SK-N-SH treated with all-trans-retinoic acid at 6 μM for 48 hours (cell line): ENCODE measurements around the gene HINT2.
A peak's percentile ranks its signal among the peaks of the same experiment; 100 is the strongest.

Source experiments
- ATAC-seq: fragments of 200-7000 bp; cut with Tn5 transposase; 3 replicates; pipeline ENCODE4 v1.9.1; 2020; ENCODE audit warnings: mild to moderate bottlenecking, moderate library complexity
- BACH2 ChIP-seq: fragments of 250-450 bp; sonication (Bioruptor Pico); IDR thresholded peaks from 2 replicates; pipeline ENCODE4 v1.9.0; 2021; ENCODE audit warnings: mild to moderate bottlenecking, borderline replicate concordance
- CSDC2 ChIP-seq: fragments of 250-450 bp; sonication (Bioruptor Pico); IDR thresholded peaks from 2 replicates; pipeline ENCODE4 v1.5.0; 2020; ENCODE audit warnings: mild to moderate bottlenecking, moderate library complexity
- ESRRG ChIP-seq: fragments of 250-450 bp; sonication (Bioruptor Pico); IDR thresholded peaks from 2 replicates; pipeline ENCODE4 v1.6.1; 2021; ENCODE audit warnings: mild to moderate bottlenecking
- GLIS3 ChIP-seq: fragments of 250-450 bp; sonication (Bioruptor Pico); IDR thresholded peaks from 2 replicates; pipeline ENCODE4 v1.5.0; 2020; ENCODE audit warnings: mild to moderate bottlenecking, moderate library complexity
- ISL1 ChIP-seq: fragments of 250-450 bp; sonication (Bioruptor Pico); IDR thresholded peaks from 2 replicates; pipeline ENCODE4 v2.1.2; 2022; ENCODE audit warnings: mild to moderate bottlenecking, moderate library complexity
- OSR1 ChIP-seq: fragments of 250-450 bp; sonication (Bioruptor Pico); IDR thresholded peaks from 2 replicates; pipeline ENCODE4 v1.8.0; 2022; ENCODE audit warnings: moderate library complexity, mild to moderate bottlenecking, inconsistent platforms
- PPARA ChIP-seq: fragments of 250-450 bp; sonication (Bioruptor Pico); IDR thresholded peaks from 2 replicates; pipeline ENCODE4 v1.5.0; 2020; ENCODE audit warnings: mild to moderate bottlenecking, borderline replicate concordance
- RARB ChIP-seq: fragments of 250-450 bp; sonication (Bioruptor Pico); IDR thresholded peaks from 2 replicates; pipeline ENCODE4 v1.8.0; 2021; ENCODE audit warnings: mild to moderate bottlenecking, moderate library complexity
- TCF4 ChIP-seq: fragments of 250-450 bp; sonication (Bioruptor Pico); IDR thresholded peaks from 2 replicates; pipeline ENCODE4 v1.8.0; 2021; ENCODE audit warnings: mild to moderate bottlenecking, moderate library complexity, borderline replicate concordance
- TOX ChIP-seq: fragments of 250-450 bp; sonication (Bioruptor Pico); IDR thresholded peaks from 2 replicates; pipeline ENCODE4 v1.8.0; 2021; ENCODE audit warnings: mild to moderate bottlenecking, moderate library complexity, borderline replicate concordance
- ZC3H10 ChIP-seq: fragments of 250-450 bp; sonication (Bioruptor Pico); IDR thresholded peaks from 2 replicates; pipeline ENCODE4 v1.5.1; 2021; ENCODE audit warnings: mild to moderate bottlenecking, moderate library complexity
- ZFP3 ChIP-seq: fragments of 250-450 bp; sonication (Bioruptor Pico); IDR thresholded peaks from 2 replicates; pipeline ENCODE4 v1.5.0; 2020; ENCODE audit warnings: mild to moderate bottlenecking, moderate library complexity
- ZFP30 ChIP-seq: fragments of 450-650 bp; formaldehyde crosslinking; IDR thresholded peaks from 2 replicates; pipeline ENCODE4 v1.5.0; 2022; ENCODE audit warnings: mild to moderate bottlenecking, moderate library complexity
- ZNF565 ChIP-seq: fragments of 450-650 bp; formaldehyde crosslinking; conservative IDR thresholded peaks from 2 replicates; pipeline ENCODE4 v1.5.0; 2020; ENCODE audit warnings: low read depth, mild to moderate bottlenecking, moderate library complexity
- ZNF70 ChIP-seq: fragments of 450-650 bp; formaldehyde crosslinking; IDR thresholded peaks from 2 replicates; pipeline ENCODE4 v1.5.0; 2020; ENCODE audit warnings: mild to moderate bottlenecking, moderate library complexity
- ZNF8 ChIP-seq: fragments of 450-650 bp; formaldehyde crosslinking; IDR thresholded peaks from 2 replicates; pipeline ENCODE4 v1.5.0; 2020; ENCODE audit warnings: mild to moderate bottlenecking, moderate library complexity
- TF ChIP-seq, protein P1 (sequence below): fragments of 250-450 bp; sonication (Bioruptor Pico); IDR thresholded peaks from 2 replicates; pipeline ENCODE4 v1.8.0; 2021; ENCODE audit warnings: low read depth, mild to moderate bottlenecking, moderate library complexity, borderline replicate concordance
- TF ChIP-seq, protein P2 (sequence below): fragments of 250-450 bp; sonication (Bioruptor Pico); IDR thresholded peaks from 2 replicates; pipeline ENCODE4 v1.8.0; 2020; ENCODE audit warnings: mild to moderate bottlenecking, moderate library complexity, borderline replicate concordance
- TF ChIP-seq, protein P3 (sequence below): fragments of 250-450 bp; sonication (Bioruptor Pico); IDR thresholded peaks from 2 replicates; pipeline ENCODE4 v1.5.1; 2020; ENCODE audit warnings: low read depth, mild to moderate bottlenecking, moderate library complexity

Gene HINT2

DNA sequence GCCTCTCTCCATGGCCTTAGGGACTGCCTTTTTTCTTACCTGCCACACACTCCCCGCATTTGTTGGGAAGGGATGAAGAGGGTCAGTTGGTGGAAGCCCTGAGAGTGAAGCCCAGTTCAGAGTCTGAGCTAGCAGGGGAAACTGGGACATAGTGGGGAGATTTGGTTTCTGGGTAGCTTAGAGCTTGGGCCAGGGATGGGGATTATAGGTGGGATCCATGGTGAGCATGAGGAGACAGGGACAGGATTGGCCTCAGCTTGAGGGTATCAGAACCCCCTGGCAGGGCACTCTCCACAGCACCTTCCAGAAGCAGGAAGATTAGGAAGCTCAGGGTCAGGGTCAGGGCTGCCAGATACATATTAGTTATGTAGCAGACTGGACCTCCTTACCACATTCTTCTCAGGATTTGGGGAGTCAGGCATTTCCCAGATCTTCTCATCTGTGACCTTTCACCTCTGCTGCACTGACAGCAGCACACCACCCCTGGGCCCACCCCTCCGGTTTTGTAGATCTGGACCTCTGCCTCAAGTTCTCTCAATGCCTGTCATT lies 37.5 kb upstream of the HINT2 start:
- TF ChIP-seq CSDC2 (CRISPR knock-in tag) (no peak), PPARA (no peak)
- ATAC-seq, result no peak

DNA sequence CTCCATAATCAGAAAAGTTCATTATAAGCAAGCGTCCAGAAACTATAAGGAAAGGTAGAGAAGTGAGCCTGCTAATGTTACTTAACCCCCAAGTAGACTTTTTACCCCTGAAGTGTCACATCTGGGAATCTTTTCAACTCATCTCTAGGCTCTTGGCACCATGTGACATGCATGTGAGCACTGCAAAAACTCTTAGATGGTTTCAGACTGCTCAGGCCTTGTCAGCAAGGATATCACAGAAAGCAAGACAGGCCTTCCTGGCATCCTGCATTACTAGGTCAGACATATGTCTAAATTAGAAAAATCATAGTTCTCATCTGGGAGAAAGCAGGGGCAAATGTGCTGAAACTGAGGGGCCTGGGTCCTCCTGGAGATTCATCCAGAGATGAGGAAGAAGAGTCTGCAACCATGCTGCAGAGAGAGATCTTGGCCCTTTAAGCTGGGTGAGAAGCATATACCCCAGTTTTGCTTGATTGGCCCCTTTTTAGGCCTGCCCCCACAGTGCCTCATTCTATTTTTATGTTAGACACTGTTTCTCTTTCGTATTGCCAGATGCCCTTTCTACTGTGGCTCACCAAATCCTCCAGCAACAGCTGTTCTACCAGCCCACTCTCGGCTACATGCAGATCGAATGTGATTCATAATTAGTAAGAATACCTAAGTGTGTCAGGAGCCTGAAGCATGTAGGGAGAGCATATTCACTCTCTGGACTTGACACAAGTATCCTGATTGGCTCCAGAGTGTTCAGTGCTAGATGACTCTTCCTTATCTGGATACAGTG lies 33.1 kb upstream of the HINT2 start:
- peak; percentile 81 for ATAC-seq
- TF ChIP-seq, protein P1, sequence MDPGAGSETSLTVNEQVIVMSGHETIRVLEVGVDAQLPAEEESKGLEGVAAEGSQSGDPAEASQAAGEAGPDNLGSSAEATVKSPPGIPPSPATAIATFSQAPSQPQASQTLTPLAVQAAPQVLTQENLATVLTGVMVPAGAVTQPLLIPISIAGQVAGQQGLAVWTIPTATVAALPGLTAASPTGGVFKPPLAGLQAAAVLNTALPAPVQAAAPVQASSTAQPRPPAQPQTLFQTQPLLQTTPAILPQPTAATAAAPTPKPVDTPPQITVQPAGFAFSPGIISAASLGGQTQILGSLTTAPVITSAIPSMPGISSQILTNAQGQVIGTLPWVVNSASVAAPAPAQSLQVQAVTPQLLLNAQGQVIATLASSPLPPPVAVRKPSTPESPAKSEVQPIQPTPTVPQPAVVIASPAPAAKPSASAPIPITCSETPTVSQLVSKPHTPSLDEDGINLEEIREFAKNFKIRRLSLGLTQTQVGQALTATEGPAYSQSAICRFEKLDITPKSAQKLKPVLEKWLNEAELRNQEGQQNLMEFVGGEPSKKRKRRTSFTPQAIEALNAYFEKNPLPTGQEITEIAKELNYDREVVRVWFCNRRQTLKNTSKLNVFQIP (CRISPR knock-in tag), result no peak
- no peak for TF ChIP-seq CSDC2 (CRISPR knock-in tag)

DNA sequence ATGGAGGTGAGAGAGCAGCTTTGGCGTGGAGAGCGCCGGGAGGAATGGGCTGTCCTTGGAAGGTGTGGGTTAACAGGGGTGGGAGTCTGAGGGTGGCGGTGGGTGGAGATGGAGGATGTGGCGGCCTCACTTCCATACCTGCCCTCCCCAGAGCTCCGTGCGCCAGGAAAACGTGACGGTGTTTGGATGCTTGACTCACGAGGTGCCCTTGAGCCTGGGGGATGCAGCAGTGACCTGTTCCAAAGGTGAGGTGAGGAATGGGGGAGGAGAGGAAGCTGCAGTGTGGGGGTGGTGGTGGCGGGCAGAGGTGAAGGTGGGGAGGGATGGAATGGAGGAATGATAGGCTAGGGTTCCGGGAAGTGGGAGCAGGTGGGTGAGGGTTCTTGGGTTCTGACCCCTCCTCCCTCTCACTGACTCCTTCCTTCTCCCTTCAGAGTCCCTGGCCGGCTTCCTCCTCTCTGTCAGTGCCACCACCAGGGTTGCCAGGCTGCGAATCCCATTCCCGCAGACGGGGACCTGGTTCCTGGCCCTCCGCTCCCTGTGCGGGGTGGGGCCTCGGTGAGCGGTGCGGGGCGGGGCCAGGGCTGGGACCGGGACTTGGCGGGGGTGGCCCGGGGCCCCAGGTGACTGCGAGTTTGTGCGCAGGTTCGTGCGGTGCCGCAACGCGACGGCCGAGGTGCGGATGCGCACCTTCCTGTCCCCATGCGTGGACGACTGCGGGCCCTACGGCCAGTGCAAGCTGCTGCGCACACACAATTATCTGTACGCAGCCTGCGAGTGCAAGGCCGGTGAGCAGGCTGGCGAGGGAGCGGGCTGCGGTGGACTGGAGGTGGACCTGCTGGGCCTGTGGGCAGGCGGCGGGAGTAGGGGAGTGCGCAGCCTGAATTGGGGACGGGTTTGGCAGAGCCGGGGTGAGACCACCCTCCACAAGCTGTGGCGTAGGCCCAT lies 31.3 kb upstream of the HINT2 start:
- no peak for ATAC-seq
- no peak for TF ChIP-seq ZFP30
- TF ChIP-seq PPARA, result no peak
- TF ChIP-seq, protein P1 (CRISPR knock-in tag), result no peak
- no peak for TF ChIP-seq ESRRG (CRISPR knock-in tag)
- no peak for TF ChIP-seq ZFP3
- TF ChIP-seq TOX (CRISPR knock-in tag), result no peak
- TF ChIP-seq, protein P2, sequence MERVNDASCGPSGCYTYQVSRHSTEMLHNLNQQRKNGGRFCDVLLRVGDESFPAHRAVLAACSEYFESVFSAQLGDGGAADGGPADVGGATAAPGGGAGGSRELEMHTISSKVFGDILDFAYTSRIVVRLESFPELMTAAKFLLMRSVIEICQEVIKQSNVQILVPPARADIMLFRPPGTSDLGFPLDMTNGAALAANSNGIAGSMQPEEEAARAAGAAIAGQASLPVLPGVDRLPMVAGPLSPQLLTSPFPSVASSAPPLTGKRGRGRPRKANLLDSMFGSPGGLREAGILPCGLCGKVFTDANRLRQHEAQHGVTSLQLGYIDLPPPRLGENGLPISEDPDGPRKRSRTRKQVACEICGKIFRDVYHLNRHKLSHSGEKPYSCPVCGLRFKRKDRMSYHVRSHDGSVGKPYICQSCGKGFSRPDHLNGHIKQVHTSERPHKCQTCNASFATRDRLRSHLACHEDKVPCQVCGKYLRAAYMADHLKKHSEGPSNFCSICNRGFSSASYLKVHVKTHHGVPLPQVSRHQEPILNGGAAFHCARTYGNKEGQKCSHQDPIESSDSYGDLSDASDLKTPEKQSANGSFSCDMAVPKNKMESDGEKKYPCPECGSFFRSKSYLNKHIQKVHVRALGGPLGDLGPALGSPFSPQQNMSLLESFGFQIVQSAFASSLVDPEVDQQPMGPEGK (CRISPR knock-in tag), result no peak
- no peak for TF ChIP-seq ZC3H10
- no peak for TF ChIP-seq GLIS3 (CRISPR knock-in tag)
- TF ChIP-seq ZNF8 (CRISPR knock-in tag), result no peak
- TF ChIP-seq RARB (CRISPR knock-in tag), result no peak
- no peak for TF ChIP-seq OSR1 (CRISPR knock-in tag)
- TF ChIP-seq ZNF565 (CRISPR knock-in tag), result no peak
- TF ChIP-seq, protein P3, sequence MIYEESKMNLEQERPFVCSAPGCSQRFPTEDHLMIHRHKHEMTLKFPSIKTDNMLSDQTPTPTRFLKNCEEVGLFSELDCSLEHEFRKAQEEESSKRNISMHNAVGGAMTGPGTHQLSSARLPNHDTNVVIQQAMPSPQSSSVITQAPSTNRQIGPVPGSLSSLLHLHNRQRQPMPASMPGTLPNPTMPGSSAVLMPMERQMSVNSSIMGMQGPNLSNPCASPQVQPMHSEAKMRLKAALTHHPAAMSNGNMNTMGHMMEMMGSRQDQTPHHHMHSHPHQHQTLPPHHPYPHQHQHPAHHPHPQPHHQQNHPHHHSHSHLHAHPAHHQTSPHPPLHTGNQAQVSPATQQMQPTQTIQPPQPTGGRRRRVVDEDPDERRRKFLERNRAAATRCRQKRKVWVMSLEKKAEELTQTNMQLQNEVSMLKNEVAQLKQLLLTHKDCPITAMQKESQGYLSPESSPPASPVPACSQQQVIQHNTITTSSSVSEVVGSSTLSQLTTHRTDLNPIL, result no peak
- TF ChIP-seq TCF4, result no peak
- no peak for TF ChIP-seq CSDC2 (CRISPR knock-in tag)
- no peak for TF ChIP-seq ZNF70 (CRISPR knock-in tag)
- TF ChIP-seq BACH2, result no peak

DNA sequence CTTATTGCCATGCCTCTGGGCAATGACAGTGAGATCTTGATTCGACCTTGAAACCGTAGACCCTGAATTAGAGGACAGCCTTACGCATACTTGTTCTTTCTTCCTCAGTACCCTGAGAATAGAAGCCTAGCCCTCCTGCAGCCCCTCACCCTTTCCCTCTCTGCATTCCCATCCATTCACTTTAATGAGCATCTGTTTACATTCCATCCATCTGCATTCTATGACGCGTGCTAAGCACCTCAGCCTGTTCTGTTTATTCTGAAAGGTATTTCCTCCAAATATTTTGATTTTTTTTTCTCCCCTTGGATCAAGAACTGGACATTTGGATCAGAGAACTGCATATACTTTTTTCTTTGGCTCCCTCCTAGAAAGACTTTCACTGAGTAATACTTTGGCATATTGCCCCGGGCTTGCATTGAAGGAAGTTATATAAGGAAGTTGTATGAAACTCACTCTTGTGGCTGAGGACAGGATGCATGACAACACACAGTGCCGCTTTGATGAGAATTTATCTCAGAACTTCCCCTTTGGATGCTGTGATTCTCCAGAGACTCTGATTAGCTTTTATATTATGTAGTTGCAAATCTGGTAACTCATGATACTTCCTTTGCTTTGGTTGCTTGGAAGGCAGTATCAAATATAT lies 29.9 kb upstream of the HINT2 start:
- no peak for TF ChIP-seq GLIS3 (CRISPR knock-in tag)
- TF ChIP-seq ZNF8 (CRISPR knock-in tag), result no peak
- TF ChIP-seq ISL1, result no peak
- TF ChIP-seq ZFP30, result no peak
- TF ChIP-seq, all 23 proteins: peak for 0
- ATAC-seq, result peak; percentile 73
